ENCODE measurements around the gene TDRD15.

Gene TDRD15

DNA sequence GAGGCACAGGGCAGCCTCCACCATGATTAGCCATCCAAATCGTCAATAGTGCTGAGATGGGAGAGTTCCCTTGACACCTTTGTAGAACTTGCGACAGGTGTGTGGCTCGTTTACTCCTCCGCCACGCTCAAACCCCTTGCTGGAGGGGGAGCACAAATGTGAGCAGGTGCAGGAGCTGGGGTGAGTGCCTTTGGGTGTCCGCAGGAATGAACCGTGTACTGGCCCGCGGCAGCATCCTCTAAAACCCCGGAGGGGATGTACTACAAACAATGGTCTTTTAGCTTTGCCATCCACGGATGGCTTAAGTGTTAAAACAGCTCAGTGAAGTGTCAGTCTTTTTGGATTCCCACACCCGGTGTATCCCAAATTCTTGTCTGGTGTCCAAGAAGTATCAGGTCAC, 21.4 kb upstream of the TDRD15 start:
- Histone ChIP-seq H3K27me3 (replicated peaks; ENCODE audit: control insufficient read depth, insufficient read depth, low read length) (no peaks in the 10 kb centered on the region; the same call in 1 of the 2 replicates), H3K4me3 (replicated peaks; ENCODE audit: low read depth, low read length) (no peak overlapping the region), H3K36me3 (ENCODE audit: control insufficient read depth, insufficient read depth, low read length) (no peaks in the 10 kb centered on the region)
- TF ChIP-seq, protein P1, sequence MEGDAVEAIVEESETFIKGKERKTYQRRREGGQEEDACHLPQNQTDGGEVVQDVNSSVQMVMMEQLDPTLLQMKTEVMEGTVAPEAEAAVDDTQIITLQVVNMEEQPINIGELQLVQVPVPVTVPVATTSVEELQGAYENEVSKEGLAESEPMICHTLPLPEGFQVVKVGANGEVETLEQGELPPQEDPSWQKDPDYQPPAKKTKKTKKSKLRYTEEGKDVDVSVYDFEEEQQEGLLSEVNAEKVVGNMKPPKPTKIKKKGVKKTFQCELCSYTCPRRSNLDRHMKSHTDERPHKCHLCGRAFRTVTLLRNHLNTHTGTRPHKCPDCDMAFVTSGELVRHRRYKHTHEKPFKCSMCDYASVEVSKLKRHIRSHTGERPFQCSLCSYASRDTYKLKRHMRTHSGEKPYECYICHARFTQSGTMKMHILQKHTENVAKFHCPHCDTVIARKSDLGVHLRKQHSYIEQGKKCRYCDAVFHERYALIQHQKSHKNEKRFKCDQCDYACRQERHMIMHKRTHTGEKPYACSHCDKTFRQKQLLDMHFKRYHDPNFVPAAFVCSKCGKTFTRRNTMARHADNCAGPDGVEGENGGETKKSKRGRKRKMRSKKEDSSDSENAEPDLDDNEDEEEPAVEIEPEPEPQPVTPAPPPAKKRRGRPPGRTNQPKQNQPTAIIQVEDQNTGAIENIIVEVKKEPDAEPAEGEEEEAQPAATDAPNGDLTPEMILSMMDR (IDR thresholded peaks at IDR 0.05; ENCODE audit: insufficient read depth, low read length, poor library complexity, severe bottlenecking): no peak
- no peak for DNase-seq (ENCODE audit: extremely low read depth, insufficient read length)

DNA sequence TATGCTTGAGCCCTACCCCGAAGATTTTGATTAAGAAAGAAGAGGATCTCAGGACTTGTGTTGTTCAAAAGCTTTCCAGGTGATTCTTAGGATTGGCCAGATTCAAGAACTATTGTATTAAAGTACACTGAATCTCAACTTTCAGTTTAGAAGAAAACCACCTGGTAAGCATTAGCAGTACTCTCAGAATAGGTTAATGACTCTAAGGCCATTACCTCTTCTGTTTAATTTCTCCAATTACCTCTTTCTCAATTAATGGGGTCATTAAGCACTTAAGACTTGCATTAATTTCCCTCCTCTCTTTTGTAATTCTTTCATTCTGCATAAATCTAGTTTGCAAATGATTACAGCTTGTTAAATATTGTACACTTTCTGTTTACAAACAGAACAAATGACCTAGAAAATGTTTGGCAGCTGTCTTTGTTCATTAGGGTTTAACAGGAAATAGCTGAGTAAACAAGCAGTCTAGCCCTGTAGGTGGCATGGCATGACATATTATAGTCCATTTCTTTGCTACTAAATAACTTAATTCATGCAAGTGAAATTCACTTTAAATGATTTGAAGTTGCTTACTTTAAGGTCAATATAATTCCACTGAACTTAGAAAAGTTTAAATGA, 20.4 kb upstream of the TDRD15 start:
- H3K36me3 ChIP-seq (ENCODE audit: control insufficient read depth, insufficient read depth, low read length): no peaks in the 10 kb centered on the region
- H3K27me3 ChIP-seq (replicated peaks; ENCODE audit: control insufficient read depth, insufficient read depth, low read length): no peaks in the 10 kb centered on the region; the same call in 1 of the 2 replicates
- TF ChIP-seq, protein P1 (IDR thresholded peaks at IDR 0.05; ENCODE audit: insufficient read depth, low read length, poor library complexity, severe bottlenecking): no peak
- H3K4me3 ChIP-seq (replicated peaks; ENCODE audit: low read depth, low read length): no peak overlapping the region
- no peak for DNase-seq (ENCODE audit: extremely low read depth, insufficient read length)

DNA sequence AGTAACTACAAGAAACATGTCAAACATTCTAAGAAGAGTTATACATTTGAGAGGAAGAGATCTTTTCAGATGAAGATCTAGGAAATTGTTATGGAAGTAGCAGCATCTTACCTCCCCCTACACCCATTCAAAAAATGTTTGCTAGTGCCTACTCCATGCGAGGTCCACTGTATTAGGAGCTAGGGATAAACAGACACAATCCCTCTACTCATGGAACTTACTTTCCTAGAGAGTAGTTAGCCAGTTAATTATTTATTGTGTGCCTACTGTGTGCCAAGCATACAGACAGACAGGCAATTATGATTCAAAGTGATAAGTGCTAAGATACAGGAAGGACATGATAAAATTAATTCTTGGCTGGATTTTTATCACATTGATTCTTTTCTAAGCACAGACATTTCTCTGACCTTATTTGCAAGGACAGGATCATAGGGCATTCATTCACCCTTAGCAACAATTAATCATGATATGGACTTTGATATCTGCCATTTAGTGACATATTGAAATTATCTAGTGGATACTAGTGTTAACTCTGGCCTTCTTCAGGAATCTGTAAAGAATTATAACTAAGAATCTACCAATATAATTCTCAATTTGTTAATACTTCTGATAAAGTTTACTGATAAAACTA, 19.6 kb upstream of the TDRD15 start:
- Histone ChIP-seq H3K4me3 (replicated peaks; ENCODE audit: low read depth, low read length) (no peak overlapping the region), H3K36me3 (ENCODE audit: control insufficient read depth, insufficient read depth, low read length) (no peaks in the 10 kb centered on the region), H3K27me3 (replicated peaks; ENCODE audit: control insufficient read depth, insufficient read depth, low read length) (no peaks in the 10 kb centered on the region; the same call in 1 of the 2 replicates)
- TF ChIP-seq, protein P1 (IDR thresholded peaks at IDR 0.05; ENCODE audit: insufficient read depth, low read length, poor library complexity, severe bottlenecking): no peak
- no peak for DNase-seq (ENCODE audit: extremely low read depth, insufficient read length)

DNA sequence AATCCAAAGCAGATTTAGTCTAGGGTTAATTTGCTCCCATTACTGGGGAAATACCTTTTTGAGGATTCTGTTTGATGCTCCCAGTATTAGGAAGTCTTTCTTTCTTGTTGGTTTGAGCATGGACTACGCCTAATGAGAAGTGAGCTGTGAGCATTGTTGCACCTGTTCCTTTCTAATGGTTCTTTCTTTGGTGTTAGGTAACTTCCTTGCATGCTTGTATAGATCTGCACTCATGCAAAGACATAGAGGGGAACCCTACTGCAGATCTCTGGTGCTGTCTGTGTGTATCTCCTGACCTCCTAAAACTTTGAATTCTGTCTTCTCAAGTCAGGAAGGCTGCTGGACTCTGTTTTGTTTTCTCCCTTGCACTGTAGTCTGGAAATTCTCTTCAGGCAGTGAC, 12.8 kb upstream of the TDRD15 start:
- TF ChIP-seq, protein P1 (IDR thresholded peaks at IDR 0.05; ENCODE audit: insufficient read depth, low read length, poor library complexity, severe bottlenecking): no peak
- DNase-seq (ENCODE audit: extremely low read depth, insufficient read length): no peak
- H3K27me3 ChIP-seq (replicated peaks; ENCODE audit: control insufficient read depth, insufficient read depth, low read length): no peaks in the 10 kb centered on the region

DNA sequence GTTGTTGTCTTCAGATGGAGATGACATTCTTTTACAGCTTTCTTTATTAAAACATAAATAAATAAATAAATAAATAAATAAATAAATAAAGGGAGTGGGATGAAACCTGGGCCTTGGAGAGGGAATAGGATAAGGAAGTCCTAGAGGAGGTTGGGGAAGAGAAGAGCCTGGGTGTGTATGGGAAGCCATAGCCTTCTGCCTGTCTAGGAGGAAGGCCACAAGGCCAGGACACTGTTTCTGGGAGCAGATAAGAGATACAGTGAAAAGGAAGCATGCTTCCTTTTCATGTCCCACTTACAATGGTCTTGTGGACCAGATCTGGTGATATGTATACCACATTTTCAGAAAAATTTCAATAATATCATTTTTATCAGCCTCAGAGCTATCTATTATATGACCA, 6.1 kb upstream of the TDRD15 start:
- Histone ChIP-seq H3K27me3 (replicated peaks; ENCODE audit: control insufficient read depth, insufficient read depth, low read length) (no peaks in the 10 kb centered on the region), H3K4me3 (replicated peaks; ENCODE audit: low read depth, low read length) (no peak overlapping the region), H3K36me3 (ENCODE audit: control insufficient read depth, insufficient read depth, low read length) (no peaks in the 10 kb centered on the region)
- no peak for DNase-seq (ENCODE audit: extremely low read depth, insufficient read length)
- TF ChIP-seq, protein P1 (IDR thresholded peaks at IDR 0.05; ENCODE audit: insufficient read depth, low read length, poor library complexity, severe bottlenecking): no peak

More for the DNA sequence above, 12.8 kb upstream of the TDRD15 start:
- no peak overlapping the region for H3K4me3 ChIP-seq (replicated peaks; ENCODE audit: low read depth, low read length)
- H3K36me3 ChIP-seq (ENCODE audit: control insufficient read depth, insufficient read depth, low read length): no peaks in the 10 kb centered on the region
